HG03064 (cell line): Measurements from ENCODE around the gene OXTR.
A peak's percentile ranks its signal among the peaks of the same experiment; 100 is the strongest.

ENCODE experiments used
- ATAC-seq: cut with Tn5 transposase; IDR thresholded peaks from one replicate; pipeline ENCODE4 v1.9.1; 2021; ENCODE audit warnings: low read depth; ENCODE audit not compliant: unreplicated experiment

The OXTR gene

DNA sequence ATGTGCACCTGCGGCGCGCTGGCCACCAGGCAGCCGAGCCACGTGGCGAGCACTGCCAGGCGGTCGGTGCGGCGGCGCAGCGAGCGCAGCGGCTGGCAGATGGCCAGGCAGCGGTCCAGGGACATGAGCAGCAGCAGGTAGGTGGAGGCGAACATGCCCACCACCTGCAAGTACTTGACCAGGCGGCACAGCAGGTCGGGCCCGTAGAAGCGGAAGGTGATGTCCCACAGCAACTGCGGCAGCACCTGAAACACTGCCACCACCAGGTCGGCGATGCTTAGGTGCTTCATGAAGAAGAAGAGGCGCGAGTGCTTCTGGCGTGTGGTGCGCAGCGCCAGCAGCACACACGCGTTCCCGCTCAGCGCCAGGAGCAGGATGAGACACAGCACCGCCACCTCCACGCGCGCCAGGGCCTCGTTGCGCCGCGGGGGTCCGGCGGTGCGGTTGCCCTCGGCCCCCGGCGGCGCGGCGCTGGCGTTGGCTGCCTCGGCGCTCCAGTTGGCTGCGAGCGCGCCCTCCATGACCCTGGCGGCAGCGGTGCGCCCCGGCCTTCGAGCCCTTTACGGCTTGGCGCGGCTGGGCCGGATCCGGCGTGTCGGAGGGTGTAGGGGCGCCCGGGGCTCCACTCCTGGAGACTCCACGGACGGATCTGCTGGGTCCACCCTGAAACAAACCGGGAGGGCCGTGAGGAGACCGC lies 1.6 kb downstream of the OXTR start:
- ATAC-seq = peak; percentile 46

DNA sequence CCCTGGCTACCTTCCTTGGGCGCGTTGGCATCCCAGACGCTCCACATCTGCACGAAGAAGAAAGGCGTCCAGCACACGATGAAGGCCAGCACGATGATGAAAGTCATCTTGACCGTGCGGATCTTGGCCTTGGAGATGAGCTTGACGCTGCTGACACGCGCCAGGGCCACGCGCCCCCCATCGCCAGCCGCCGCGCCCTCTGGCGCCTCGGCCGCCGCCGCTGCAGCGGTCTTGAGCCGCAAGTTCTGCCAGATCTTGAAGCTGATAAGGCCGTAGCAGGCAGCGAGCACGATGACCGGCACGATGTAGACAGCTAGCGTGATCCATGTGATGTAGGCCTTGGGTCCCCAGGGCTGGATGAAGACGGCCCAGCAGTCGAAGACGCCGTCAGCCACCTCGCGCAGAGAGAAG lies 2.2 kb downstream of the OXTR start:
- ATAC-seq = no peak

DNA sequence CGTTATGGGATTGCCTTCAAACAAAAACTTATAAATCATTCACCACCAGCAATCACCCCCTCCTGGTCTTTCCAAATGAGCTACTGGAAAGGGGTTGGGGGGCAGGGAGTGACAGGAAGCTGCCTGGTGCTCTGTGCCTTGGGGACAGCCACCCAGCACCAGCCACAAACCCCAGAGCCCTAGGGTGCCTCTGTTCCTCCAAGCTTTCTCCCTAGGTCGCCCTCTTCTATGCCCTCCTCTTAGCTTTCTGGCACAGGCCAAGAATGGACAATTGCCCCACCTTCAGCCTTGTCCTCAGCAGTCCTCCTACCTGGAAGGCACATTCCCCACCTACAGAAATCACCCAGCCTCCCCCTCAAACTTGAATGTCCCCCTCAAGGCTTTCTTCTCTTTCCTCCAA lies 3.3 kb downstream of the OXTR start:
- no peak for ATAC-seq

DNA sequence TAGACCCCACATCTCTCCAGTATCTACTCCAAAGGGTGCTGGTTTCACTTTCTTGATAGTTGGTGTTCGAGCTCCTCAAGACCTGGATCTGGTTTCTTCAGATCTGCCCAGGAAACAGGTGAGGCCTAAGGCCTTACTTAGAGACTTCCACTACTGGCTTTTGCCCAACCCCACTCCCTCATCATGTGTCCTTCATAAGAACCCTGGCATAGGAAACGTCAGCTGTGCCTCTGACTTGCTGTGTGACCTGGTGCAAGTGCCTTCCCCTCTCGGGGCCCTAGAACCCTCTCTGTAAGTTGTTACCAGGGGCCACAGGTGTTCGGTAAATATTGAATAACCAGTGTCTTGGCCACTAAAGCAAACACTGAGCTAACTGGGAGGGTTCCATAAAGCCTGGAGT lies 3.9 kb downstream of the OXTR start:
- ATAC-seq = no peak

GRCh38 chr3:8764528-8764927 lies 4.9 kb downstream of the OXTR start:
- ATAC-seq = no peak

DNA sequence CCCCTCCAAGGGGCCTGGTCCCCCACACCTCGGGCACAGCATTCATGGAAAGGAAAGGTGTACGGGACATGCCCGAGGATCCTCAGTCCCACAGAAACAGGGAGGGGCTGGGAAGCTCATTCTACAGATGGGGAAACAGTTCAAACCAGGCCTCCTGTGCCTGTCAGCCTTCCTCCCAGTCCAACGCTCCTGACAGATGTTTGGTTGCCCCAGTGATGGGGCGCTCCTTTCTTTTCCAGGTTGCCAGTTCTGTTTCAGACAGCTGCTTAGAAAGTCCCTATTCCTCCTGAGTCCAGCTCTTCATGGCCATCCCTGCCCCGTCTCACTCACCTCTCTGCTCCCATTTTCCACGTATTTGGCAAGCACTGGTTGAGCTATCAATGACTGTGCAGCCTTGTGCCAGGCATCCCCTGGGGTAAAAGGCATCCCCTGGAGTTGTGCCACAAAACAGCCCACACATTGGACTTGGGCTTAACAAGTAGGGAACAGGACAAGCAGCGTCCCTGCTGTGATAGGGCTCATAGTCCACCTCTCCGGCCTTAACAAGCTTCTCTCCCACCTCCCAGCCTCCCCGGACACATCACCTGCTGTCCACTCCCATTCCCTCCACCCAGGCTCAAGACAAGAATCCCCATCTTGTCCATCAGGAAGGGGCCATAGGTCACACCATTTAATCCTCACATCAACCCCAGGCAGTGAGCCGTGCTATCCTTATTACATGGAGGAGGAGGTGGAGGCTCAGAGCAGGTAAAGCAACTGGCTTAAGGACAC lies 6.6 kb downstream of the OXTR start:
- no peak for ATAC-seq

GRCh38 chr3:8761866-8762265 lies 7.5 kb downstream of the OXTR start:
- ATAC-seq = no peak

- ATAC-seq = no peak
Measured at GRCh38 chr3:8760506-8760905, 8.9 kb downstream of the OXTR start.

- no peak for ATAC-seq
Measured at GRCh38 chr3:8760091-8760490, 9.3 kb downstream of the OXTR start.

GRCh38 chr3:8759038-8759707 lies 10.2 kb downstream of the OXTR start:
- ATAC-seq = no peak

DNA sequence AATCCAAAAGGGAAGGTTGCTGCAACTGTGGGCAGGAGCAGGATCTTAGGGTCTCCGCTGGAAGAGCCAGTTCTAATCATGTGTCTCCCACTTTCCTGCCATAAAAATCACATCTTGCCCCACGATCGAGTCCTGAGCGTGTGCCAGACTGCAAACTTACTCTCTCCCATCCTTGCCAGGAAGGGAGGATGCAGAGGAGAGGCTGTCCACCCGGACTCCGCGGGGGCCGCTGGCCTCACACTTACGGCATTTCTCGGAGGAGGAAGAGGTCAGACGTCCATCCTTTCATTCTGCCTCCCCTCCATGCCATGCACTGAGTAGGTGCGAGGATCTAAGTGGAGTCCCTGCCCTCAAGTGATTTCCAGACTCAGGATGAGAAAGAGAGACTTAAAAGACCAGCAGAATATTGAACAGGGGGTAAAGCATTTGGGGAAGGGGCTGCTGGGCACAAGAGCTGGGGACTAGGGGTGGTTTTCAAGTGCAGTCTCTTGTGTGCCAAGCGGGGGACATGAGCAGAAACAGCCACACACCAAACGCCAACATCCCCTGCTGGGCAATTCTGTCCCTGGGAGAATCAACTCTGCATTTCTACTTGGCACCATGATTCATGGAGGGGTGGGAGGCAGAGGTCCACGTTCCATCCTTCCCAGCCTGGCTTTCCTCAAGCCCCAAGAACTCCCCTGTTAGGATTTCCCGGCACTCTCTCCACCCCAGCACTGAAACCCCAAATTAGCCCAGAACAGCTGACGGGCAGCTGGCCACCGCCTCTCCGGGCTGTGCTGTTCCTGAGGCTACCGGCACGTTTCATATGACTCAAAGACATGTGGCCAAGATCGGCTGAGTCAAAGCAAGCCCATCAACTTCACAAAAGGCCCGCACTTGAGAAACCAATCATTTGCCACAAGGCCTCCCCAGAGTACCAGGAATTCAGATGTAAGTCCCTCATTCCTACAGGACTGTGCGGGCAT lies 11.6 kb downstream of the OXTR start:
- no peak for ATAC-seq

DNA sequence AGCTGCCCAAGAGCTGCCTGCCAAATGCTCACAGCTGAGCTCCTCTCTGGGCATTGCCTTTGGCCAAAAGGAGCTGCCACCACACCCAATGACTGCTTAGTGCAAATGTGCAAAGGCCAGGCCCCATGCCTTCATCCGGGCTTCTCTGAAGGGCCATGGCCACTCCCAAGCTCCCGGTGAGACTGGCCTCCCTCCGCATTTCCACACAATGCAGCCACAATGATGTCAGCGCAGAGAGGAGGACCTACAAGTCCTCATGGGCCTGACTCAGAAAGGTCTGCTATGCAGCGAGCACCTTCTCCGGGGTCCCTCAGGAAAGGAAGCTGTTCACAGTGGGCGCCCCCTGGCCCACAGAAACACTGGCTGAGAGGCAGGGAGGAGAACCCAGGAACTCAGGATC lies 12.7 kb downstream of the OXTR start:
- ATAC-seq = no peak

- no peak for ATAC-seq
Measured at GRCh38 chr3:8755564-8756237, 13.7 kb downstream of the OXTR start.

GRCh38 chr3:8755097-8755496 lies 14.3 kb downstream of the OXTR start:
- ATAC-seq = no peak

GRCh38 chr3:8752832-8753231 lies 16.6 kb downstream of the OXTR start:
- ATAC-seq = no peak

GRCh38 chr3:8749316-8749715 lies 20.1 kb downstream of the OXTR start:
- ATAC-seq = no peak

GRCh38 chr3:8746780-8747345 lies 22.6 kb downstream of the OXTR start:
- no peak for ATAC-seq

DNA sequence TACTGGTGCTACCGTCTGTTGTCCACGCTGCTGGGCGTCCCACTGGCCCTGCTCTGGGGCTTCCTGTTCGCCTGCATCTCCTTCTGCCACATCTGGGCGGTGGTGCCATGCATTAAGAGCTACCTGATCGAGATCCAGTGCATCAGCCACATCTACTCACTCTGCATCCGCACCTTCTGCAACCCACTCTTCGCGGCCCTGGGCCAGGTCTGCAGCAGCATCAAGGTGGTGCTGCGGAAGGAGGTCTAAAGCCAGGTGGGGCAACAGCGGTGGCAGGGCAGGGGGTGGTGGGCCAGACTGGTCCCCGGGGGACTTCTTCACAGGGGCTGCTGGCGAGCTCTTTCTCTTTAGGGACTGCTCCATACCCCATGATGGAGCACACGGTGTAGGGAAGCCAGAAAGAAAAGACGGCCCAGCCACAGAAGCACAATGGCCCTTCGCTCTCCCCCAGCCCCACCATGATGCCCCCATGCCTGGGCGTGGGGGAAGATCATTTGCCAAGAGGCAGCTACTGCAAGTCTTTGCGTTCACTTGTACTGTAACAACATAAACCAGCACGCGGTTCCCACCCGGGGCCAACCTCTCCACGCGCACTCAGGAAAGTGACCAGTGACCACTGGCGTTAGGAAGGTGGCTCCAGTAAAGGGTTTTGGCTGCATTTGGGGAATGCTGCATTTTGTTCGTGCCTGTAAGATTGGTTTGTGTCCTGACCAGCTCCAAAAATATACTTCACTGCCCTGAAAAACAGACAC lies 23.6 kb downstream of the OXTR start:
- ATAC-seq = no peak

DNA sequence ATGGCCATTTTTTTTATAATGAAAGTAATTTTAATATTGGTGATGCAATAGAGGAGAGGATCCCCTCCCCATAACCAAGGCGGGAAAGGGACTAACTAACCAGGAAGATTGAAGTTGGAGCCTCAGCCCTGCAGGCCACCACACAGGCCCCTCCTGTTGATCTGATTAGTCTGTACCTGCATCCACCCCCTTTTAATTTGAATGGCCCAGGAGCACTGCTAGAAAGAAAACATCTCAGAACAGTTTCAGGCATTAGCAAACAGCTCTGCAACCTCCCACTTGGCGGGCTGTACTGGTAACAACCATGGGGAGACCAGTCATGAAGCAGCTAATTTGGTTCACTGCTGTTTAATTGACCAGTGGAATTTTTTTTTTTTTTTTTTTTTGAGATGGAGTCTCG lies 25.5 kb downstream of the OXTR start:
- no peak for ATAC-seq
